Suprapubic skin (tissue), 4 donors: ENCODE measurements around the gene FAM170B.

Experiments
- CTCF ChIP-seq, 2 donors: fragments of 200-600 bp in 1 of 2; fragments of 450-650 bp in 1 of 2; sonication (generic) in 1 of 2; IDR thresholded peaks; one replicate each; pipeline ENCODE4 v1.5.1; 2016 to 2019; ENCODE audit warnings: antibody characterized with exemption in 2 of 2, mild to moderate bottlenecking in 1 of 2, moderate library complexity in 1 of 2
- POLR2A ChIP-seq, 2 donors: fragments of 450-650 bp; IDR thresholded peaks; one replicate each; pipeline ENCODE4 v1.6.1; 2017; ENCODE audit warnings: antibody characterized with exemption in 2 of 2, mild to moderate bottlenecking in 2 of 2, moderate library complexity in 2 of 2
- POLR2AphosphoS5 ChIP-seq, 3 donors: sonication (generic); formaldehyde crosslinking; IDR thresholded peaks; one replicate each; pipeline ENCODE4 v1.6.1; 2017; ENCODE audit warnings: antibody characterized with exemption in 3 of 3

GRCh38 chr10:49109669-49110340, 24.0 kb downstream of the FAM170B start:
- no peak for TF ChIP-seq CTCF (IDR thresholded peaks at IDR 0.05)
- no peak for TF ChIP-seq POLR2AphosphoS5 (IDR thresholded peaks at IDR 0.05)
- TF ChIP-seq POLR2A (IDR thresholded peaks at IDR 0.05) = no peak
